ENCODE measurements around the gene TMEM150A.
A peak's percentile ranks its signal among the peaks of the same experiment; 100 is the strongest.

Gene TMEM150A

DNA sequence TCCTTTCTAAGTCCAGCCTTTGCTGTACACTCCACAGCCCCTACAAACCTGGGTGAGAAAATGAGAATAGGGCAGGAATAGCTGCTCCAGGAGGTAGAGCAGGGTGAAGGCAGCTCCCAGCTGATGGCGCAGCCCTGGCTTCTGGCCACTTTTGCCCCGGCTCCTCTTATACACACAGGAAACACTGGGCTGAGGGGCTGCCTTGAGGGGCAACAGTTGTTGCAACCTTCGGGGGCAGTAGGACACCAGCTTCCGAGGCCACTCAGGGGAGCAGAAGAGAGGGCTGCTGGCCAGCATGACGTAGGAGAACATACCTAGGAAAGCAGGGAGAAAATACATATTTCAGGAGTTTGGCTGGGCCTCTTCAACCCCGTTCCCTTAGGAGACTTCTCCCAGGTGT is 49.3 kb downstream of the TMEM150A start:
- no peaks in the 10 kb centered on the region for H3K9me3 ChIP-seq (ENCODE audit: severe bottlenecking)
- TF ChIP-seq, protein P1, sequence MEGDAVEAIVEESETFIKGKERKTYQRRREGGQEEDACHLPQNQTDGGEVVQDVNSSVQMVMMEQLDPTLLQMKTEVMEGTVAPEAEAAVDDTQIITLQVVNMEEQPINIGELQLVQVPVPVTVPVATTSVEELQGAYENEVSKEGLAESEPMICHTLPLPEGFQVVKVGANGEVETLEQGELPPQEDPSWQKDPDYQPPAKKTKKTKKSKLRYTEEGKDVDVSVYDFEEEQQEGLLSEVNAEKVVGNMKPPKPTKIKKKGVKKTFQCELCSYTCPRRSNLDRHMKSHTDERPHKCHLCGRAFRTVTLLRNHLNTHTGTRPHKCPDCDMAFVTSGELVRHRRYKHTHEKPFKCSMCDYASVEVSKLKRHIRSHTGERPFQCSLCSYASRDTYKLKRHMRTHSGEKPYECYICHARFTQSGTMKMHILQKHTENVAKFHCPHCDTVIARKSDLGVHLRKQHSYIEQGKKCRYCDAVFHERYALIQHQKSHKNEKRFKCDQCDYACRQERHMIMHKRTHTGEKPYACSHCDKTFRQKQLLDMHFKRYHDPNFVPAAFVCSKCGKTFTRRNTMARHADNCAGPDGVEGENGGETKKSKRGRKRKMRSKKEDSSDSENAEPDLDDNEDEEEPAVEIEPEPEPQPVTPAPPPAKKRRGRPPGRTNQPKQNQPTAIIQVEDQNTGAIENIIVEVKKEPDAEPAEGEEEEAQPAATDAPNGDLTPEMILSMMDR (IDR thresholded peaks at IDR 0.05; ENCODE audit: low read depth, low read length) = no peak
- H3K4me3 ChIP-seq (ENCODE audit: low read depth, low read length) = no peak overlapping the region
- no peaks in the 10 kb centered on the region for H3K27me3 ChIP-seq (ENCODE audit: insufficient read depth, low read depth, severe bottlenecking)
- peaks cover 55% of the 10 kb centered on the region for H3K36me3 ChIP-seq
- no peak overlapping the region for H3K27ac ChIP-seq
- no peak for DNase-seq

DNA sequence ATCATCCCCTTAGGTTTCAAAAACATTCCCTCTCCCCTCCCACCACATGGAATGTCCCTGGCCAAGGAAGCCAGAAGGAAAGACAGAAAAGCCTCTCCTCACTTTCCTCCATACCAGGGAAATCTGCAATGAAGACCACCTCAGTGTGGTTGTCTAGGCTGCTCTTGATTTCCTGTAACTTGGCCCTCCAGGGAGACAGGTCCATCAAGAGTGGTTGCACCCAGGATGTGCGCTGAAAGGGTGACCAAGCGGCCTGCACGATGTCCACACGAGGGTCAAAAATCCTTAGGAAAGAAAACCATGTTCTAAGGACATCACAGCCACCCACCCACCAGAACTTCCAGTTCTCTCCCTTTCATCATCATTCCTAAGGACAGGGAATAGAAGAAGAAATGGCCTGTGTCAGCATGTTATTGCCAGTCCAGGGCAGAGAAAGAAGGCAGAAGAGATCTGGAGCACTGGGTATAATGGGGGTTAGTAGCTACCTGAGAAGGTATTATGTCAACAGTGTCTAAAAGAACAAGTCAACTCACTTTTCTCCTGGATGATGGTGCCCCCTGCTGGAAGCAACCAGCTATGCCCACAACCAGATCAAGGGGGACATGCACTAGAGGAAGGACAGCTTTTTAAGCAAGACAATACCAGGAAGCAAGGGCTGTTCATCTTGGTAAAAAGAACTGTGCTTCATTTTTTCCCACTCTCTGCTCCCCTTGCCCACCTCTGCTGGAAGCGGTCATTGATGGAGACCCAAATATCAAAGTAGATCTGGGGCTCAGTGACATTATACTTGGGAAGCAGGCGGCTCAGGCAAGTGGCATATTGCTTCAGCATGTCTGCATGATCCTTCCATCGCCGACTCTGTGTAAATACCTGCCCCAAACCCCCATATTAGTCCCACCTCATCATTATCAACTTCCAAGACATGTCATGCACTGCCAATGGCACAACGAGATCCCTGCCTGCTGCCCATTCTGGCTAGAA is 50.5 kb downstream of the TMEM150A start:
- Histone ChIP-seq H3K36me3 (peaks cover 58% of the 10 kb centered on the region), H3K9me3 (ENCODE audit: severe bottlenecking) (no peaks in the 10 kb centered on the region), H3K27ac (peak overlapping the region; percentile 38; the same call in 1 of the 2 replicates), H3K27me3 (ENCODE audit: insufficient read depth, low read depth, severe bottlenecking) (no peaks in the 10 kb centered on the region), H3K4me3 (ENCODE audit: low read depth, low read length) (no peak overlapping the region)
- DNase-seq = peak; percentile 87
- TF ChIP-seq, protein P1 (IDR thresholded peaks at IDR 0.05; ENCODE audit: low read depth, low read length) = peak; percentile 87

DNA sequence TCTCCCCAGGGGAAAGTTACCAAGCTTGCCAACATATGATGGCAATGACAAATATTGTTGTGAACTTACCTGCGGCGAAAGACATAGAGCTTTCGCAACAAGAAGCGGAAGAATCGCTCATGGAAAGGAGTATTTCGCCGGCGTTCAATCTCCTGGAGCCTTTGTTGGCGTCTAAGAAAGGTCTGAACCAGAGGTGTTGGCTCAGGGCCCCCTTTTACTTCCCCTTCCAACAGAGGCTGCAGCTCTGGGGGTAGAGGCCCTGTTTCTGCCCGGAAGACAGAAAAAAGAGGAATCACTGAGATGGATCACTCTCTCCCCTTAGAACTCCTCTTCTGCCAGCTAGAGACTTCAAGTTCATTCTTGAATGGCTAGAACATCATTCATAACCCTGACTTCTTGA is 52.0 kb downstream of the TMEM150A start:
- peak overlapping the region; percentile 20 for H3K27ac ChIP-seq
- TF ChIP-seq, protein P1 (IDR thresholded peaks at IDR 0.05; ENCODE audit: low read depth, low read length) = no peak
- peaks cover 67% of the 10 kb centered on the region for H3K36me3 ChIP-seq
- no peak overlapping the region for H3K4me3 ChIP-seq (ENCODE audit: low read depth, low read length)
- no peak for DNase-seq
- H3K27me3 ChIP-seq (ENCODE audit: insufficient read depth, low read depth, severe bottlenecking) = no peaks in the 10 kb centered on the region
- no peaks in the 10 kb centered on the region for H3K9me3 ChIP-seq (ENCODE audit: severe bottlenecking)

DNA sequence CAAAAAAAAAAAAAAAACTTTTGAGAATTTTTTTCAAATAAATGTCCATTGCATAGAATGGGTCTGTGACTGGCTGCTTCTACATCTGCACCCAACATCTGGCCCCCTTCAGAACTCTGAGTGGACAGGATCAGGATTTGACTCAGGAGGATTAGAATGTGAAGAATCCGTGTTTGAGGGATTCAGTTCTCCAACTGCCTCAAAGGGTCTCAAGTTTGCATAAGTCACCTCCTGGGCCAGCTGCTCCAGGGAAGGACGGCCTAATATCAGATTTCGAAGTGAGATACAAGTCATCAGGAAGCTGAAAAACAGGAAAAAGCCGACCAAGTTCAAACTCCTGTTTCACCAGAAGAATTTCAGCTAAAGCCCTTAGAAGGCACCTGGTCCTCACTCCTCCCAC is 52.7 kb downstream of the TMEM150A start:
- Histone ChIP-seq H3K9me3 (ENCODE audit: severe bottlenecking) (no peaks in the 10 kb centered on the region), H3K27ac (no peak overlapping the region; the same call in 1 of the 2 replicates), H3K4me3 (ENCODE audit: low read depth, low read length) (no peak overlapping the region), H3K36me3 (peaks cover 68% of the 10 kb centered on the region), H3K27me3 (ENCODE audit: insufficient read depth, low read depth, severe bottlenecking) (no peaks in the 10 kb centered on the region)
- TF ChIP-seq, protein P1 (IDR thresholded peaks at IDR 0.05; ENCODE audit: low read depth, low read length) = no peak
- peak; percentile 32 for DNase-seq

DNA sequence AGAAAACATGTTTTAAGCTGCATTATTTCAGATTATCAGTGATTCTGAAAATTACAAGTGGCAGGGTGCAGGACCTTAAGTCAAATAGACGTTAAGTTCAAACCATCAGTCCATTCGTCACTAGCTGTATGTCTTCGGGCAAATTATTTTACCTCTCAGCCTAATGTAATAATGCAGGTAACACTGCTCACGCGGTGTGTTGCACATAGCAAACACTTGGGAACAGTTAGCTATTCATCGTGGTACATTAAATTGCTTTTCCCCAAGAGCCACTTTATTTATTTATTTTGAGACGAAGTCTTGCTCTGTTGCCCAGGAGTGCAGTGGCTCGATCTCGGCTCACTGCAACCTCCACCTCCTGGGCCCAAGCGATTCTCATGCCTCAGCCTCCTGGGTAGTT is 53.4 kb downstream of the TMEM150A start:
- no peak overlapping the region for H3K4me3 ChIP-seq (ENCODE audit: low read depth, low read length)
- TF ChIP-seq, protein P1 (IDR thresholded peaks at IDR 0.05; ENCODE audit: low read depth, low read length) = no peak
- H3K36me3 ChIP-seq = peaks cover 66% of the 10 kb centered on the region
- no peaks in the 10 kb centered on the region for H3K9me3 ChIP-seq (ENCODE audit: severe bottlenecking)
- DNase-seq = no peak
- H3K27me3 ChIP-seq (ENCODE audit: insufficient read depth, low read depth, severe bottlenecking) = no peaks in the 10 kb centered on the region
- peak overlapping the region; percentile 41 for H3K27ac ChIP-seq
